ENCODE results near the gene ALG1.
"Not testable (repeated sequence)": the region's sequence is repeated elsewhere in the genome, so short reads cannot be mapped to it uniquely, and the experiment has no call there.

GRCh38 chr16:5073771-5074170 is 2.1 kb downstream of the ALG1 start:
- not testable (repeated sequence) for TF ChIP-seq CTCF (IDR thresholded peaks at IDR 0.05 in 4 of 5, conservative IDR thresholded peaks at IDR 0.05 in 1 of 5); POLR2A (IDR thresholded peaks at IDR 0.05)
